Measurements from ENCODE around the gene PPP4R2. TPM values are rescaled to one million over a fixed set of nuclear protein-coding genes. Genes with fewer than 3 reads are reported as not detected.

PPP4R2 gene
- polyA plus RNA-seq (ENCODE audit: insufficient read length in 4 of 4), result 100 to 1,000 TPM in 2 of 4 donors, 10 to 100 TPM in 2; 75.4 to 107 (median 100.0) TPM

- peak; percentile 82 to 84 (median 83) for DNase-seq (ENCODE audit: low read depth in 4 of 4, low spot score in 3 of 4)
These were observed at the start of gene PPP4R2 for GRCh38 chr3:72996473-72997333. TSS of gene PPP4R2 (plus strand) at chr3:72996811. CDS start at chr3:72997038, 227 bp downstream.

DNA sequence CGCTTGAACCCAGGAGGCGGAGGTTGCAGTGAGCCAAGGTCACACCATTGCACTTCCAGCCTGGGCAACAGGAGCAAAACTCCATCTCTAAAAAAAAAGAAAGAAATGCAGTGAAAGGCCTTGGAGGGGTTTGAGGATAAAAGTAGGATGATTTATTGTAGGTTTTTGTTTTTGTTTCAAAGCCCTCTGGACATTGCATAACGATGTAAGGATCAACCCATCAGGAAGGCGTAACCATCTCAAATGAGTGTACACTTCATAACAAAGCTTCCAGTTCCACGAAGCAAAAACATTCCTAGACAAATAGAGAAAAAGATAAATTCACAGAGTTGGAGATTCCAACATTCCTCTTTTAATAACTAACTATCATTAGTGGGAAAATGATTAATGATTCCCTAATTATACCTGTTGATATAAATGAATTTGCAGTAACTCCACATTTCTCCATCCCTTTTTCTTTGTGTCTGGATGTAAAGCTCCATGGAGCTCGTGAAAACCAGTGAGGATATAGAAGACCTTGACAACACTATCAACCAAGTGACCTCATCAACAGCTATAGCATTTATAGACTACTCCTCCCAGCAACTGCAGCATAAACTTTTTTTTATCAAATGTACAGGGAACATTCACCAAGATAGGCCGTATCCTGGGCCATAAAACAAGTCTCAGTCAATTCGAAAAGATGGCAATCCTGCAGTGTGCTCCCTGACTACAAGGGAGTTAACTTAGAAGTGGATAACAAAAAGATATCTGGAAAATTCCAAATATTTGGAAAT, 48.7 kb upstream of the PPP4R2 start:
- DNase-seq (ENCODE audit: low read depth in 4 of 4, low spot score in 3 of 4), result no peak

DNA sequence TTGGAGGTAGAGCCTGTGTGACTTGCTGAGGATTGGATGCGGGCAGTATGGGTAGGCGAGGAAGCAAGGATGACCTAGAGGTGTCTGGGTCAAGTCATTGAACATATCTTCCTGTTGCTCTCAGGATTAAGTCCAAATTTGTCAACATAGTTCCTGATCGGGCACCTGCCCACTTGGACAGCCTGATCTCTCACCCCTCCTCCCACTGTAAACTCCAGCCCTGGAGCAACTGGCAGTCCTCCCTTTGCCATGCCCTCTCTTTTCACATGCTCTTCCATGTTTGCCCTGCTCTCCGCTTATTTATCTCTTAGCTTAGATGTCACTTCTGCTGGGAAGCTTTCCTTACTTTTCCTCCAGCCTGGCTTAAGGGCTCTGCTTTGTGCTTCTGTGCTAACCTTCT, 47.6 kb upstream of the PPP4R2 start:
- no peak for DNase-seq (ENCODE audit: low read depth in 4 of 4, low spot score in 3 of 4)

DNA sequence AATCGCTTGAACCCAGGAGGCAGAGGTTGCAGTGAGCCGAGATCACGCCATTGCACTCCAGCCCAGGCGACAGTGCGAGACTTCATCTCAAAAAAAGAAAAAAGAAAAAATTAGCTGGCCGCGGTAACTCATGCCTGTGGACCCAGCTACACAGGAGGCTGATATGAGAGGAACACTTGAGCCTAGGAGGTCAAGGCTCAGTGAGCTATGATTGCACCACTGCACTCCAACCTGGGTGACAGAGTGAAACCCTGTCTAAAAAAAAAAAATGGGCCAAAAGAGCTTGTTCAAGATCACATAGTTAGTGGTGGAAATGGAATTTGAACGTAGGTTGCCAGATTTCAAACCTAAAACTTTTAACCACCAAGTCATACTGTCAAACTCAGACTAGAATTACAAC, 46.2 kb upstream of the PPP4R2 start:
- no peak for DNase-seq (ENCODE audit: low read depth in 4 of 4, low spot score in 3 of 4)

- DNase-seq (ENCODE audit: low read depth in 4 of 4, low spot score in 3 of 4), result no peak
These were observed 45.8 kb upstream of the PPP4R2 start for GRCh38 chr3:72950801-72951200.

GRCh38 chr3:72951259-72951722, 45.3 kb upstream of the PPP4R2 start:
- DNase-seq (ENCODE audit: low read depth in 4 of 4, low spot score in 3 of 4), result no peak

DNA sequence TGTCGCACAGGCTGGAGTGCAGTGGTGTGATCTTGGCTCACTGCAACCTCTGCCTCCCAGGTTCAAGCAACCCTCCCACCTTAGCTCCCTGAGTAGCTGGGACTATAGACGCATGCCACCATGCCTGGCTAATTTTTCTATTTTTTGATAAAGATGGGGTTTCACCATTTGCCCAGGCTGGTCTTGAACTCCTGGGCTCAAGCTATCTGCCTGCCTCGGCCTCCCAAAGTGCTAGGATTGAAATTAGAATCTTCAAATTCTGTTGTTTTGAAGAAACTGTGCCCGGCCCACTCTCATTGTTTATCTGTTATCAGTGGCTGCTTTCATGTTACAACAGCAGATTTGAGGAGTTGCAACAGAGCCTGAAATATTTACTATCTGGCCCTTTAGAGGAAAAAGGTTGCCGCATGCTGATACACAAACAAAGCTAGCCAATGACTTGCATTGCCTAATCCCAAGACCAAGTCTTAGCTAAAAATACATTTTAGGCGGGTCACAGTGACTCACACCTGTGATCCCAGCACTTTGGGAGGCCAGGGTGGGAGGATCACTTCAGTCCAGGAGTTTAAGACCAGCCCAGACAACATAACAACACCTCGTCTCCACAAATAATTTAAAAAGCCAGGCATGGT, 43.2 kb upstream of the PPP4R2 start:
- DNase-seq (ENCODE audit: low read depth in 4 of 4, low spot score in 3 of 4), result no peak

DNA sequence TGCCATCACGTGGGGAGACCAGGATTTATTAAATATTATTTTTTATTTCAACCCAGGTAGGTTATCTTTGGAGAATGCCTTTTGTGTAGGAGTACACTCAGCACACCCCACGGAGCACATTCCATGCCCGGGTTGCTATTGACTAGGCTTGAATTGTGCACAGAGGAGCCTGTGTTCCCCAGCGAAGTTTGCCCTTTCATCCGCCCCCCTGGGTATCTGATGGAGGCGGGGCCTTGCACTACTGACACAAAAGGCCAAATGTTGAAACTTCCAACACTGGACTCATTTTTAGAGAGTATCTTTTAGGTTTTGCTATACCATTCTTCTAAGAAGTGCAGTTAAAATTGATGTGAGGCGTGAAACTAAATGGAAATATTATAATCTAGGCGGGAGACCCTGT, 39.3 kb upstream of the PPP4R2 start:
- no peak for DNase-seq (ENCODE audit: low read depth in 4 of 4, low spot score in 3 of 4)

- no peak for DNase-seq (ENCODE audit: low read depth in 4 of 4, low spot score in 3 of 4)
These were observed 37.3 kb upstream of the PPP4R2 start for GRCh38 chr3:72959336-72959735.

- no peak for DNase-seq (ENCODE audit: low read depth in 4 of 4, low spot score in 3 of 4)
These were observed 35.6 kb upstream of the PPP4R2 start for GRCh38 chr3:72960812-72961518.

DNA sequence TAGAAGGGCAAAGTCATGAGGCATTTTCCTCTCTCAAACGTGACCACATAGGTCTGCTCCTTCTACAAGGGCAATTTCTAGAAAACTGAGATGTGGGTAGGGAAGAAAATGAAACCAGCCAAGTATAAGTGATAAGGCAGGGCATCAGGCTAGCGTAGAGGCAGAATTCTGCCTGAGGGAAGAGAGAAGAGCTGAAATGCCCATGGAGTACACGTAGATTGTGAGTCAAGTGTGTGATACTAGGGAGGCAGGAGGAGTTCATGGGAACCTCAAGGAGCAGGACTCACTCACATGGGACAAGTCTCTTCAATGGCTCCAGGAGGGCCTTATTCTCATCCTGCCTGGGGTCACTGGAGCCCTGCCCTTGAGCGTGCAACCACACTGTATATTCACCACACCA, 34.9 kb upstream of the PPP4R2 start:
- no peak for DNase-seq (ENCODE audit: low read depth in 4 of 4, low spot score in 3 of 4)

DNA sequence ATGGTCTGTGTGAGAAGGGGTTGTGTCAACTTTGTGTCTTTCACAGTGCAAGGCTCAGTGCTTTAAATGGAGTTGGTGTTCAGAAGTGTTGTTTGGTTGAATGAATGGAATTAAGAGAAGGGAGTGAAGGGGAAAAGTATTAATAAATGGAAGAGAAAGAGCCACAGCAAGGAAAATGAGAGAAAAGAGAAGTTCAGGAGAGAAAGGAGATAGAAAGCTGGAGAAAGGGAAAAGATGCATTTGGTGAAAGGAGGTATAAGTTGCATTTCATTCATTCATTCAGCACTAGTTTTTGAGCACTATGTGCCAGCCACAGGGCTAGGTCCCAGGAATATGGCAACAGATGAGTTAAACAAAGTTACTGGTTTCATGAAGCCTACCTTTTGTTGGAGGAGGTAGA, 34.3 kb upstream of the PPP4R2 start:
- DNase-seq (ENCODE audit: low read depth in 4 of 4, low spot score in 3 of 4), result no peak

DNA sequence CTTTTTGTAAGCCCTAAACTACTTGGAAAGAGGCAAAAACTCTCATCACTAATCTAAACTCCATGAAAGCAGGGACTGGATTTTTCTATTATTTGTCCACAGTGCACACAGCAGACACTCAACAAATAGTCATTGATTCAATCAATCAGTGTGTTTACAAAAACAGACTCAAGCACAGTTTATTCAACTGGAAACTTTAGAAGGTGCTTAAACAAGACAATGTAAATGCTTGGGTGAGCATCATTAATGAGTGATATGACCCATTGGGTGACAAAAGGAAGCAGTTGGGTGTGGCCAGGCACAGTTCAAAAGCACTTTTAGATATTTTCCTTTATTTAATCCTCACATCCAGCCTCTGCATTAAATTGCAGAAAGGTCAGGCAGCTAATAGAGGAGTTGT, 32.0 kb upstream of the PPP4R2 start:
- DNase-seq (ENCODE audit: low read depth in 4 of 4, low spot score in 3 of 4), result no peak

GRCh38 chr3:72968266-72968664, 28.3 kb upstream of the PPP4R2 start:
- DNase-seq (ENCODE audit: low read depth in 4 of 4, low spot score in 3 of 4), result no peak

DNA sequence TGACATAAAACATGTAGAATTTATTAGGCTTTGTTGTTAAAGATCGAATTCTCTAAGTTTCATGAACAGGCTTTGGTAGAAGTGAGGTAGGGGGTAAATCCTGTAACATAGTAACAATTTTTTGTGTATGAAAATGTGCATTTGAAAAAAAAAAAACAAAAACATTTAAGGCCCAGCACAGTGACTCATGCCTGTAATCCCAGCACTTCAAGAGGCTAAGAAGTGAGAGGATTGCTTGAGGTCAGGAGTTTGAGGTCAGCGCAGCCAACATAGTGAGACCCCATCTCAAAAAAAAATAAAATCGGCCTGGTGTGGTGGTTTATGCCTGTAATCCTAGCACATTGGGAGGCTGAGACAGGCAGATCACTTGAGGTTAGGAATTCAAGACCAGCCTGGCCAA, 26.8 kb upstream of the PPP4R2 start:
- no peak for DNase-seq (ENCODE audit: low read depth in 4 of 4, low spot score in 3 of 4)

GRCh38 chr3:72970942-72971341, 25.7 kb upstream of the PPP4R2 start:
- DNase-seq (ENCODE audit: low read depth in 4 of 4, low spot score in 3 of 4), result no peak

- no peak for DNase-seq (ENCODE audit: low read depth in 4 of 4, low spot score in 3 of 4)
These were observed 23.9 kb upstream of the PPP4R2 start for GRCh38 chr3:72972706-72973030.

- no peak for DNase-seq (ENCODE audit: low read depth in 4 of 4, low spot score in 3 of 4)
These were observed 23.4 kb upstream of the PPP4R2 start for GRCh38 chr3:72973031-72973723.

GRCh38 chr3:72973786-72974185, 22.8 kb upstream of the PPP4R2 start:
- DNase-seq (ENCODE audit: low read depth in 4 of 4, low spot score in 3 of 4), result no peak

DNA sequence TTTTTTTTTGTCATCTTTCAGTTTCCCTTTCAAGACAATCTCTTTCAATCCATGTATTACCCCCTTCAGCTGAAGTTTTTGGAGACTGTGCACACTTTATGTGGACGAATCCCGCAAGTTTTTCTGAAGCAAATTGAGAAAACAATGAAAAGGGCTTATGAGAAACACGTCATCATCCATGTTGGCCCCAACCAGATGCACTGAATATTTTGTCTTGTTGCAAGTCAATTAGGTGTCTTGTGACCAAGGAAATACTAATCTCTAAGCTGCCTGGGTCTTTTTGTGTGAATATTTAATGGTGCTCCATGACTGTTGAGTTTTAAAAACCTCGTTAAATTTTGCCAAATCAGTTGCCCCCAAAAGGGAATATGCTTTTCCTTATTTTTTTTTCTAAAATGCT, 21.7 kb upstream of the PPP4R2 start:
- no peak for DNase-seq (ENCODE audit: low read depth in 4 of 4, low spot score in 3 of 4)
